T-helper 2 cell treated with Interferon-gamma antibody and Interleukin-4, amounts not matched to agents 5 μg/mL and 100 μg/mL, for 36 hours (primary cell): ENCODE measurements around the gene UPF2.

ENCODE experiments used
- DNase-seq: peaks from one replicate; pipeline ENCODE4 v3.0.0; 2021; ENCODE audit warnings: low spot score
- H3K27ac Mint-ChIP-seq: one replicate; pipeline ENCODE4 v1.8.0; 2021; ENCODE audit warnings: mild to moderate bottlenecking, mixed read lengths
- H3K27me3 Mint-ChIP-seq: one replicate; pipeline ENCODE4 v1.8.0; 2021; ENCODE audit warnings: low read depth, mixed read lengths
- H3K36me3 Mint-ChIP-seq: one replicate; pipeline ENCODE4 v1.8.0; 2021; ENCODE audit warnings: low read depth, mixed read lengths
- H3K4me1 Mint-ChIP-seq: one replicate; pipeline ENCODE4 v1.8.0; 2021; ENCODE audit warnings: low read depth, mixed read lengths
- H3K4me3 Mint-ChIP-seq: one replicate; pipeline ENCODE4 v1.8.0; 2022; ENCODE audit warnings: mild to moderate bottlenecking, moderate library complexity, mixed read lengths
- H3K9me3 Mint-ChIP-seq: one replicate; pipeline ENCODE4 v1.8.0; 2021; ENCODE audit warnings: mixed read lengths

UPF2 gene

DNA sequence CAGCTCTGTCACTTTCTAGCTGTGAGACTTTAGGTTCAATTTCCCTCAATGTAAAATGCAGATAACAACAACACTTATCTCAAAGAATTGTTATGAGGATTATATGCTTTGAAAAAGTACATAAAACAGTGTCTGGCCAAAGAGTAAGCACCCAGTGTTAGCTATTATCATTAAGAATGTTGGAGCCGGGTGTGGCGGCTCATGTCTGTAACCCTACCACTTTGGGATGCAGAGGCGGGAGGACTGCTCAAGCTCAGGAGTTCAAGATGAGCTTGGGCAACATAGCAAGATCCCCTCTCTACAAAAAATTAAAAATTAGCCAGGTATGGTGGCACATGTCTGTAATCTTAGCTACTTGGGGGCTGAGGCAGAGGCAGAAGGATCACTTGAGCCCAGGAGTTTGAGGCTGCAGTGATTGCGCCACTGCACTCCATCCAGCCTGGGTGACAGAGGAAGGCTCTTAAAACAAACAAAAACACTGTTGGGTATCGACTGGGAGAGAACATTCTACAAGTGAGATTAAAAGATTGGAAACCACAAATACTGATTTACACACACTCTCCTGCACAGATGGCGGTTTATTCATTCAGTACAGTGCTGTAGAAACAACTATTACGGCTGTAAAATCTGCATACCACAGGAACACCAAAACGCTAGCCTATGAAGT is 112.2 kb downstream of the UPF2 start:
- H3K27me3 Mint-ChIP-seq, result no peaks in the 10 kb centered on the region
- H3K36me3 Mint-ChIP-seq, result peaks cover 53% of the 10 kb centered on the region
- H3K27ac Mint-ChIP-seq, result no peak overlapping the region
- no peak overlapping the region for H3K4me3 Mint-ChIP-seq
- peaks cover 2% of the 10 kb centered on the region for H3K4me1 Mint-ChIP-seq
- DNase-seq, result no peak
- H3K9me3 Mint-ChIP-seq, result no peaks in the 10 kb centered on the region

DNA sequence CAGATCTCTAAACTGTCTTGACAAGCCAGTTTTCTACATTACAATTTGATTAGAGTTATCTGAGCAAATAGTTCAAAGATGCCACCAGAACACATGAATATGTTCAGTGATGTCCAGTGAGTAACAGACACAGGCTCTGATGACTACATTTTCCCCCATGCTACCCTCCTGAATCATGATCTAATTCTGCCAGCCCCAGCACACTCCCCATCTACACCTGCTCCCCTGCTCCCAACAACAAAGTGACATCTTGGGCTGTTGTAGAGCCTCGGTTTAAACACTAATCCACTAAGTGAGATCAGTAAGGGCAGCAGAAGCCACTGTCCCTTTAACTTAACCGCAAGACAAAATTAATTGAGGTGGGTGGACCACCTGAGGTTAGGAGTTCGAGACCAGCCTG is 114.9 kb downstream of the UPF2 start:
- H3K27ac Mint-ChIP-seq, result no peak overlapping the region
- peaks cover 55% of the 10 kb centered on the region for H3K36me3 Mint-ChIP-seq
- H3K4me3 Mint-ChIP-seq, result no peak overlapping the region

GRCh38 chr10:11921800-11922392 is 120.7 kb downstream of the UPF2 start:
- no peaks in the 10 kb centered on the region for H3K27me3 Mint-ChIP-seq
- H3K4me1 Mint-ChIP-seq, result peaks cover 3% of the 10 kb centered on the region
- H3K27ac Mint-ChIP-seq, result no peak overlapping the region
- peaks cover 49% of the 10 kb centered on the region for H3K36me3 Mint-ChIP-seq
- H3K4me3 Mint-ChIP-seq, result no peak overlapping the region
- DNase-seq, result no peak
- no peaks in the 10 kb centered on the region for H3K9me3 Mint-ChIP-seq

More for the DNA sequence above, 114.9 kb downstream of the UPF2 start:
- H3K27me3 Mint-ChIP-seq, result no peaks in the 10 kb centered on the region
- no peak for DNase-seq
- no peaks in the 10 kb centered on the region for H3K9me3 Mint-ChIP-seq
- no peaks in the 10 kb centered on the region for H3K4me1 Mint-ChIP-seq

DNA sequence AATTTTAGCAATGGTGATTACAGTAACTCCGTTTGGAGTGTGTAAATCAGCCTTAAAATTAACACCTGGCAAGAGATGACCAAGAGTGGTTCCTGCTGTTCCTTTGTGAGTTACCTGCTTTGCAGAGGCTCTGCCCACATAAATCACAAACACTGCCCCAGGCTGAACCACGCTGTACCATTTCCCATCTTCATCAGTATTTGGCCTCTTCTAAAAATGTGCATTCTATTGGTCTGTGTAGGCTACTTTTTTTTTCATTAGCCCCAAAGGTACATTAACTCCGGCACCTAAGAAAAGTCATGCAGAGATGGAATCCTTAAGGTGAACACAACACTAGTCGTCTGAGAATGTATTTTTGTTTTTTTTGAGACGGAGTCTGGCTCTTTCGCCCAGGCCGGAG is 123.3 kb downstream of the UPF2 start:
- no peak overlapping the region for H3K4me3 Mint-ChIP-seq
- H3K4me1 Mint-ChIP-seq, result peaks cover 3% of the 10 kb centered on the region
- no peak overlapping the region for H3K27ac Mint-ChIP-seq
- H3K27me3 Mint-ChIP-seq, result no peaks in the 10 kb centered on the region
- no peaks in the 10 kb centered on the region for H3K9me3 Mint-ChIP-seq
- no peak for DNase-seq
- peaks cover 31% of the 10 kb centered on the region for H3K36me3 Mint-ChIP-seq

- no peak overlapping the region for H3K4me3 Mint-ChIP-seq
- no peak overlapping the region for H3K27ac Mint-ChIP-seq
- H3K4me1 Mint-ChIP-seq, result peaks cover 3% of the 10 kb centered on the region
- H3K36me3 Mint-ChIP-seq, result peaks cover 27% of the 10 kb centered on the region
- H3K9me3 Mint-ChIP-seq, result no peaks in the 10 kb centered on the region
- no peaks in the 10 kb centered on the region for H3K27me3 Mint-ChIP-seq
- no peak for DNase-seq
Observed at GRCh38 chr10:11918384-11918783, 124.2 kb downstream of the UPF2 start.

GRCh38 chr10:11913079-11913641 is 129.4 kb downstream of the UPF2 start:
- Mint-ChIP-seq H3K36me3 (no peaks in the 10 kb centered on the region), H3K4me1 (no peaks in the 10 kb centered on the region), H3K27ac (no peak overlapping the region), H3K9me3 (no peaks in the 10 kb centered on the region), H3K27me3 (no peaks in the 10 kb centered on the region), H3K4me3 (no peak overlapping the region)
- no peak for DNase-seq

DNA sequence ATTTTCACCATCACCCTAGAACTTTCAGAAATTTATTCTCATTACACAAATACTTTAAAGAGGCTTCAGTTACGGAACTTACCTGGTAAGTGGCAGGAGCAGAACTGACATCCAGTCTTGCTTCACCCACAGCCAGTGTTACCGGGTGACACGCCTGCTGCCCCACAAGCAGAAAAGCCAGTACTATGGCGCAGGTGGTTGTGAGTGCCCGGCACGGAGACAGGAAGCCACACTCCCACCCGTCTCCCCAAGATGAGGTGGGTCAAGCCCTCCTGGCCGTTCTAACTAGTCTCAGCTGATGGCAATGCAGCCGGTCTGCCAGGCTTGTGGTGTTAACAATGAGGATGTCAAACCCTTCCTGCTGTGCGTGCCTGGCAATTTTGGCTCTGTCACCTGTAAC is 132.5 kb downstream of the UPF2 start:
- H3K36me3 Mint-ChIP-seq, result no peaks in the 10 kb centered on the region

GRCh38 chr10:11909618-11910017 is 133.0 kb downstream of the UPF2 start:
- peaks cover 3% of the 10 kb centered on the region for H3K4me1 Mint-ChIP-seq
- H3K27me3 Mint-ChIP-seq, result no peaks in the 10 kb centered on the region
- no peaks in the 10 kb centered on the region for H3K9me3 Mint-ChIP-seq
- H3K4me3 Mint-ChIP-seq, result no peak overlapping the region
- no peak for DNase-seq
- H3K27ac Mint-ChIP-seq, result no peak overlapping the region
- H3K36me3 Mint-ChIP-seq, result no peaks in the 10 kb centered on the region

More for the DNA sequence above, 132.5 kb downstream of the UPF2 start:
- no peak for DNase-seq
- H3K27ac Mint-ChIP-seq, result no peak overlapping the region
- H3K9me3 Mint-ChIP-seq, result no peaks in the 10 kb centered on the region
- H3K4me3 Mint-ChIP-seq, result no peak overlapping the region
- H3K27me3 Mint-ChIP-seq, result no peaks in the 10 kb centered on the region
- H3K4me1 Mint-ChIP-seq, result peaks cover 3% of the 10 kb centered on the region

DNA sequence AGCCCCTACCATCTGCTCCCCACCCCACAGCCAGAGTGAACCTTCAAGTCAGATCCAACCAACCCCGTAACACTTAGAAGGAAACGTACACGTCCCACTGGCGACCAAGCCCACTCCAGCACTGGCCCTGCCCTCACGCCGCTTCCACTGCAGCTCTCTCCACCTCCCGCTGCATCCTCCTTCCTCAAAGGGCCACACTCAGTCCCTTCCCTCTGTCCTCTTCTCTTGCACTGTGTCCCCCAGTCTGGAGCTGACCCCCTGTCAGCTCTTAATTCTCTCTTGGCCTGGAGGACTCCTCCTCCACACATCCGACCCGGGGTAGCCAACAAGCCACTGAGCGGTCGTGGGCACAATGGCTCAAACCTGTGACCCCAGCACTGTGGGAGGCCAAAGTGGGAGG is 133.6 kb downstream of the UPF2 start:
- H3K4me3 Mint-ChIP-seq, result no peak overlapping the region
- peaks cover 3% of the 10 kb centered on the region for H3K4me1 Mint-ChIP-seq
- H3K9me3 Mint-ChIP-seq, result no peaks in the 10 kb centered on the region
- no peak overlapping the region for H3K27ac Mint-ChIP-seq
- H3K27me3 Mint-ChIP-seq, result no peaks in the 10 kb centered on the region
- no peaks in the 10 kb centered on the region for H3K36me3 Mint-ChIP-seq
- DNase-seq, result no peak

GRCh38 chr10:11908536-11908935 is 134.1 kb downstream of the UPF2 start:
- Mint-ChIP-seq H3K9me3 (no peaks in the 10 kb centered on the region), H3K27ac (no peak overlapping the region), H3K4me3 (no peak overlapping the region), H3K27me3 (no peaks in the 10 kb centered on the region), H3K36me3 (no peaks in the 10 kb centered on the region), H3K4me1 (peaks cover 3% of the 10 kb centered on the region)
- DNase-seq, result no peak

- no peaks in the 10 kb centered on the region for H3K36me3 Mint-ChIP-seq
- peaks cover 3% of the 10 kb centered on the region for H3K4me1 Mint-ChIP-seq
- H3K4me3 Mint-ChIP-seq, result no peak overlapping the region
- DNase-seq, result no peak
- H3K27me3 Mint-ChIP-seq, result peaks cover 2% of the 10 kb centered on the region
- no peak overlapping the region for H3K27ac Mint-ChIP-seq
- no peaks in the 10 kb centered on the region for H3K9me3 Mint-ChIP-seq
Observed at GRCh38 chr10:11907914-11908313, 134.7 kb downstream of the UPF2 start.

GRCh38 chr10:11906714-11907113 is 135.9 kb downstream of the UPF2 start:
- DNase-seq, result no peak
- Mint-ChIP-seq H3K36me3 (no peaks in the 10 kb centered on the region), H3K27ac (no peak overlapping the region), H3K4me1 (peaks cover 3% of the 10 kb centered on the region), H3K27me3 (peaks cover 5% of the 10 kb centered on the region), H3K9me3 (no peaks in the 10 kb centered on the region), H3K4me3 (no peak overlapping the region)

- Mint-ChIP-seq H3K36me3 (no peaks in the 10 kb centered on the region), H3K9me3 (no peaks in the 10 kb centered on the region), H3K4me3 (no peak overlapping the region), H3K27me3 (peaks cover 10% of the 10 kb centered on the region), H3K27ac (no peak overlapping the region), H3K4me1 (peaks cover 3% of the 10 kb centered on the region)
- DNase-seq, result no peak
Observed at GRCh38 chr10:11902646-11903045, 140.0 kb downstream of the UPF2 start.

DNA sequence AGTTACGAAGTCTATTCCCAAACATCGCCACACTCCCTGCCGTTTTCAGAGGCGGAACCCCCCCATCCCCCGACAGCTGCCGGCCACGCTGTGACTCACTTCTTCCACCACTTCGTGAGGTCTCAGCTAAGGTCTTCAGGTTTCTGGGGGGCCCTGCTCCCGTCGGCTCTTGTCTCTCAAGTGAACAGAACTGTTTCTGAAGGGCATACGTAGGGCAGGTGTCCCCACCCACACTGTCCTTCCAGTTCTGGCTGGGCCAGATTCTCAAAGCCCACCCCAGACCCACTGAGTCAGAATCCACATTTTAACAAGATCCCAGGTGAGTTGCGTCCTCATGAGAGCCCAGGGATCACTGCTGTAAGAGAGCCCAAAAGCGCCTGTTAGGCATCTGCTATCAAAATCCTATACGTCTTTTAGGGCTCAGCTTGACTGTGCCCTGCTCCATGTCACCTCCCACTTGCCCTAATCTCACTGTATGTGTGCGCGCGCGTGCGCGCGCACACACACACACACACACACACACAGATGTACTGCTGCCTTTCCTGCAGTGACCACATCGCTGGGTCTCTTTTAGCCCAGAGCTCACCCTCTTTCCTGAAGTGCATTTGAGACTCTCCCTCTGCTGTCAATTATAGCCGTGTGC is 140.7 kb downstream of the UPF2 start:
- no peak for DNase-seq
- H3K27ac Mint-ChIP-seq, result no peak overlapping the region

More for the DNA sequence above, 140.7 kb downstream of the UPF2 start:
- no peak overlapping the region for H3K4me3 Mint-ChIP-seq
- no peaks in the 10 kb centered on the region for H3K36me3 Mint-ChIP-seq
- peaks cover 10% of the 10 kb centered on the region for H3K27me3 Mint-ChIP-seq
- no peaks in the 10 kb centered on the region for H3K9me3 Mint-ChIP-seq
- H3K4me1 Mint-ChIP-seq, result peaks cover 5% of the 10 kb centered on the region
